OCI-LY7 (cell line): ENCODE results near the gene VHLL. TPM values are rescaled to one million over a fixed set of nuclear protein-coding genes. Genes with fewer than 3 reads are reported as not detected.

Experiments used
- BruUV-seq: library from RNA; stranded (reverse); fragments of 400-500 nt; replicated peaks from 2 replicates; lab custom pipeline; 2021; lab: Mats Ljungman, UMichigan
- CTCF ChIA-PET: fragments of 300-600 bp; sonication (Branson Sonifier 250); formaldehyde crosslinking; loops from one replicate; lab custom pipeline; 2022; ENCODE audit warnings: antibody characterized with exemption; ENCODE audit not compliant: unreplicated experiment; lab: Charles Lee
- POLR2A ChIA-PET: fragments of 300-600 bp; sonication (Branson Sonifier 250); formaldehyde crosslinking; loops from one replicate; lab custom pipeline; 2022; ENCODE audit warnings: antibody characterized with exemption; lab: Charles Lee
- DNase-seq: peaks from one replicate; pipeline ENCODE4 v3.0.0-alpha.2; 2015; ENCODE audit warnings: low spot score
- H2AFZ ChIP-seq: fragments of 200-600 bp; sonication (generic), shearing (Covaris generic); 2 replicates; pipeline ENCODE4 v1.6.1; 2014; ENCODE audit warnings: mild to moderate bottlenecking, antibody characterized with exemption, low read length, moderate library complexity
- H3K27ac ChIP-seq: fragments of 200-600 bp; sonication (generic); 2 replicates; pipeline ENCODE4 v1.5.1; 2014; ENCODE audit warnings: mixed run types, low read depth, mild to moderate bottlenecking, moderate library complexity, low read length, inconsistent platforms; ENCODE audit not compliant: poor library complexity, severe bottlenecking
- H3K36me3 ChIP-seq: fragments of 200-600 bp; sonication (generic); 2 replicates; pipeline ENCODE4 v1.6.1; 2014; ENCODE audit warnings: mild to moderate bottlenecking, antibody characterized with exemption, low read length, moderate library complexity, mixed read lengths; ENCODE audit not compliant: insufficient read depth
- H3K4me1 ChIP-seq: fragments of 200-600 bp; sonication (generic); 2 replicates; pipeline ENCODE4 v1.5.1; 2014; ENCODE audit warnings: mild to moderate bottlenecking, low read length; ENCODE audit not compliant: insufficient read depth, poor library complexity, severe bottlenecking
- H3K4me2 ChIP-seq: fragments of 200-600 bp; sonication (generic); 2 replicates; pipeline ENCODE4 v1.6.1; 2014; ENCODE audit warnings: mild to moderate bottlenecking, low read length
- H3K4me3 ChIP-seq: fragments of 200-600 bp; sonication (generic); 2 replicates; pipeline ENCODE4 v1.5.1; 2014; ENCODE audit warnings: mild to moderate bottlenecking, low read depth, low read length; ENCODE audit not compliant: poor library complexity, severe bottlenecking
- H3K79me2 ChIP-seq: fragments of 200-600 bp; sonication (generic); 2 replicates; pipeline ENCODE4 v1.6.1; 2016; ENCODE audit warnings: low read depth, mild to moderate bottlenecking, low read length, moderate library complexity, mixed read lengths; ENCODE audit not compliant: insufficient read depth
- H3K9me2 ChIP-seq: fragments of 200-600 bp; sonication (generic); 2 replicates; pipeline ENCODE4 v1.6.1; 2016; ENCODE audit warnings: mild to moderate bottlenecking, low read length, mixed read lengths; ENCODE audit not compliant: insufficient read depth
- H3K9me3 ChIP-seq: fragments of 200-600 bp; sonication (generic); 2 replicates; pipeline ENCODE4 v1.6.1; 2014; ENCODE audit warnings: mild to moderate bottlenecking, mixed run types, low read length, mixed read lengths
- H4K20me1 ChIP-seq: fragments of 200-600 bp; sonication (generic); 2 replicates; pipeline ENCODE4 v1.6.1; 2014; ENCODE audit warnings: mild to moderate bottlenecking, antibody characterized with exemption, low read length, moderate library complexity, mixed read lengths; ENCODE audit not compliant: insufficient read depth
- EZH2phosphoT487 ChIP-seq: fragments of 200-600 bp; sonication (generic); IDR thresholded peaks from 2 replicates; pipeline ENCODE4 v1.6.1; 2018; ENCODE audit warnings: low read depth, borderline replicate concordance, mild to moderate bottlenecking, mixed run types, antibody characterized with exemption, low read length, moderate library complexity, mixed read lengths
- intact Hi-C: fragments of 100-400 bp; cut with micrococcal nuclease; formaldehyde crosslinking; loops from one replicate; pipeline ENCODE4 v1.10.0; 2022; ENCODE audit not compliant: unreplicated experiment
- total RNA-seq, 2 experiments: library from RNA; depleted of rRNA in 1 of 2; stranded (reverse); fragments of >200 nt in 1 of 2; shearing (Covaris generic) in 1 of 2; gene quantifications; 2 replicates each; pipeline ENCODE4 v1.2.3, GENCODE V29; 2014 to 2022
- TF ChIP-seq, protein P1 (sequence below): fragments of 200-600 bp; sonication (generic); conservative IDR thresholded peaks from 2 replicates; pipeline ENCODE4 v1.5.1; 2014; ENCODE audit warnings: mild to moderate bottlenecking, antibody characterized with exemption, low read length, moderate library complexity, mixed read lengths

Gene VHLL
- total RNA-seq, 2 experiments from 2014 or later, result 0.63 TPM; not detected in 1

DNA sequence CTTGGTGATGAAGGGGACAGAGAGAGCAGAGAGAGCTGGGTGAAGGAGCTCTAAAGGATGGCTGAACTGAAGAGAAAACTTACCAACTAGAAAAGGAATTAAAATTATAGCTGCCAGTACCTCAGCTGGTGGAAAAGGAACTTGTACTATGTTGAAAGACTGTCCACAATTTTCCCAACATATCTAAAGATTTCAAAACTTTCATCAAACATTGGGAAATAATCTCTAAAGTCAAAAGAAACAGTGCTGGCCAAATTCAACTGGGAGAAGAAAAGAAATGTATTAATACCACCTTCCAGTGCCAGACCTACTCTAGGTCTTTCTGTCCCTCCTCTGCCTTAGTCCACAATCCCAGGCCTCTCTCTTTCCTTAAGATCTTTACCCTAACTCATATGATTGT lies 22.6 kb downstream of the VHLL start:
- peaks cover 15% of the 10 kb centered on the region; the same call in 1 of the 2 replicates for H4K20me1 ChIP-seq
- intact Hi-C loops, result no loop called here
- DNase-seq, result no peak
- peaks cover 17% of the 10 kb centered on the region for H3K4me1 ChIP-seq
- no peaks in the 10 kb centered on the region for H3K9me3 ChIP-seq
- H3K36me3 ChIP-seq, result peaks cover 88% of the 10 kb centered on the region
- no peaks in the 10 kb centered on the region for H3K9me2 ChIP-seq
- peaks cover 34% of the 10 kb centered on the region for H3K79me2 ChIP-seq
- ChIA-PET CTCF (no interaction called here), POLR2A (interaction anchor here (0.6 kb wide), 1 partner anchor 402 kb away, joined by 3 read pairs; no protein-coding TSS in a partner anchor)
- BruUV-seq, result no TSS peak
- H3K4me3 ChIP-seq, result no peak overlapping the region
- H3K4me2 ChIP-seq, result no peak overlapping the region
- H3K27ac ChIP-seq, result no peak overlapping the region
- TF ChIP-seq, protein P1, sequence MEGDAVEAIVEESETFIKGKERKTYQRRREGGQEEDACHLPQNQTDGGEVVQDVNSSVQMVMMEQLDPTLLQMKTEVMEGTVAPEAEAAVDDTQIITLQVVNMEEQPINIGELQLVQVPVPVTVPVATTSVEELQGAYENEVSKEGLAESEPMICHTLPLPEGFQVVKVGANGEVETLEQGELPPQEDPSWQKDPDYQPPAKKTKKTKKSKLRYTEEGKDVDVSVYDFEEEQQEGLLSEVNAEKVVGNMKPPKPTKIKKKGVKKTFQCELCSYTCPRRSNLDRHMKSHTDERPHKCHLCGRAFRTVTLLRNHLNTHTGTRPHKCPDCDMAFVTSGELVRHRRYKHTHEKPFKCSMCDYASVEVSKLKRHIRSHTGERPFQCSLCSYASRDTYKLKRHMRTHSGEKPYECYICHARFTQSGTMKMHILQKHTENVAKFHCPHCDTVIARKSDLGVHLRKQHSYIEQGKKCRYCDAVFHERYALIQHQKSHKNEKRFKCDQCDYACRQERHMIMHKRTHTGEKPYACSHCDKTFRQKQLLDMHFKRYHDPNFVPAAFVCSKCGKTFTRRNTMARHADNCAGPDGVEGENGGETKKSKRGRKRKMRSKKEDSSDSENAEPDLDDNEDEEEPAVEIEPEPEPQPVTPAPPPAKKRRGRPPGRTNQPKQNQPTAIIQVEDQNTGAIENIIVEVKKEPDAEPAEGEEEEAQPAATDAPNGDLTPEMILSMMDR, result no peak
- no peak for TF ChIP-seq EZH2phosphoT487
- H2AFZ ChIP-seq, result no peak overlapping the region

DNA sequence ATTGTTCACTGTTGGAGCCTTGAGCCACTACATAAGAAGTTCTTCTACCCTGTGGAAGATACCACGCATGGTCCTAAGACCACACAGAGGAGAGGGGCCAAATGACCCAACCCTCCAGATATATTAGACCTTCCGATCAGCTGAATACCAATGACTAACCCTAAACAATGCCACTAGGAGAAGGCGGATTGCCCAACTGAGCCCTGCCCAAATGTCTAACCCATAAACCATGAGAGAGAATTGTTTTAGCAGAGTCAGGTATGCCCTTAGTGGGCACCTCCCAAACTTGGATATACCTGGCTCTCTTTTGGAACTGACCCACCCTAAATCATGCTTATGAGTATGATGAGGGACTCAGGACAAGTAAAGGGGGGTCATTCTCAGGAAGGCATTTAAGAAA lies 28.8 kb downstream of the VHLL start:
- Histone ChIP-seq H3K36me3 (peaks cover 94% of the 10 kb centered on the region), H4K20me1 (no peaks in the 10 kb centered on the region), H3K9me2 (no peaks in the 10 kb centered on the region), H3K79me2 (no peaks in the 10 kb centered on the region), H3K27ac (no peak overlapping the region), H3K4me2 (no peak overlapping the region), H2AFZ (no peak overlapping the region), H3K4me3 (no peak overlapping the region), H3K4me1 (no peaks in the 10 kb centered on the region), H3K9me3 (no peaks in the 10 kb centered on the region)
- BruUV-seq, result no TSS peak
- intact Hi-C loops, result no loop called here
- TF ChIP-seq EZH2phosphoT487, result no peak
- TF ChIP-seq, protein P1, result no peak
- POLR2A ChIA-PET, result interaction anchor here (0.7 kb wide), 1 partner anchor 9 kb away, joined by 4 read pairs; no protein-coding TSS in a partner anchor
- DNase-seq, result no peak
- CTCF ChIA-PET, result no interaction called here

DNA sequence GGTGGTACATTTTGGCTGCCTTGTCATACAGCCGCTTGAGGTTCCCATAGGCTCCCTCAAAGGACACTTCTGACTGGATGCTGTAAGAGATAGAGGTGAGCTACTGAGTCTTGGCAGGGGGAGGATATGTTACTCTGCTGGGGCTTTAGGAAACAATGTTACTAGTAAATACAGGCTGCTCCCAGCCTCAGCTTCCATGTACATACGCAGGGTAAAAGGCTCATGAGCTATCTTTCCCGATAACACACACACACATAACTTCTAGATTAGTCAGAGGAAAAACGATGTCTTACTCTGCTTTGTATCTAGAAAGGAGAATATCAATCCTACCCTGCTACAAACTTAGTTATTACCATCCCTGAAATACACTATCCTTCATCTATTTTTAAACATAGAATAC lies 30.8 kb downstream of the VHLL start:
- TF ChIP-seq, protein P1, result no peak
- TF ChIP-seq EZH2phosphoT487, result no peak
- Histone ChIP-seq H3K9me2 (no peaks in the 10 kb centered on the region), H2AFZ (no peak overlapping the region), H3K27ac (no peak overlapping the region), H3K4me1 (no peaks in the 10 kb centered on the region), H3K79me2 (no peaks in the 10 kb centered on the region), H3K4me2 (no peak overlapping the region), H3K4me3 (no peak overlapping the region), H4K20me1 (no peaks in the 10 kb centered on the region), H3K9me3 (no peaks in the 10 kb centered on the region), H3K36me3 (peaks cover 93% of the 10 kb centered on the region)
- ChIA-PET CTCF (no interaction called here), POLR2A (interaction anchor here (0.5 kb wide), 1 partner anchor 126 kb away, joined by 4 read pairs; no protein-coding TSS in a partner anchor)
- BruUV-seq, result no TSS peak
- intact Hi-C loops, result no loop called here
- no peak for DNase-seq
